Measurements from ENCODE around the gene ZNF813. TPM values are rescaled to one million over a fixed set of nuclear protein-coding genes. Genes with fewer than 3 reads are reported as not detected.
"Not testable (repeated sequence)": the region's sequence is repeated elsewhere in the genome, so short reads cannot be mapped to it uniquely, and the experiment has no call there.

Gene ZNF813
- 2.8 and 3.1 TPM in 2 replicates for total RNA-seq

GRCh38 chr19:53467485-53468262 is at the start of gene ZNF813:
TSS of gene ZNF813 (plus strand) at chr19:53467733. CDS start at chr19:53483823, 16,090 bp downstream.
- intact Hi-C loops (cut with micrococcal nuclease), result loop anchor here (1.0 kb wide), 2 partner anchors 36 to 54 kb away; partner anchors contain the start of gene ZNF761

GRCh38 chr19:53420520-53421315 is 46.8 kb upstream of the ZNF813 start:
- intact Hi-C loops (cut with micrococcal nuclease), result not testable (repeated sequence)

GRCh38 chr19:53422551-53422950 is 45.0 kb upstream of the ZNF813 start:
- intact Hi-C loops (cut with micrococcal nuclease), result no loop called here

GRCh38 chr19:53423074-53423473 is 44.5 kb upstream of the ZNF813 start:
- intact Hi-C loops (cut with micrococcal nuclease), result not testable (repeated sequence)

GRCh38 chr19:53423680-53424079 is 43.9 kb upstream of the ZNF813 start:
- intact Hi-C loops (cut with micrococcal nuclease), result not testable (repeated sequence)

GRCh38 chr19:53424968-53425597 is 42.5 kb upstream of the ZNF813 start:
- intact Hi-C loops (cut with micrococcal nuclease), result loop anchor here (5.0 kb wide), 1 partner anchor 87 kb away; no protein-coding TSS in a partner anchor

- intact Hi-C loops (cut with micrococcal nuclease), result loop anchor here (1.0 to 2.0 kb wide), 4 partner anchors 36 to 89 kb away; partner anchors contain the start of genes ZNF525, ZNF765 and ZNF813
Observed at GRCh38 chr19:53431399-53432087, 36.0 kb upstream of the ZNF813 start, which contains the start of gene ZNF761. TSS of gene ZNF761 (plus strand) at chr19:53431984. CDS start at chr19:53447269, 15,285 bp downstream.

- intact Hi-C loops (cut with micrococcal nuclease), result loop anchor here (2.0 kb wide), 1 partner anchor 89 kb away; no protein-coding TSS in a partner anchor
Observed at GRCh38 chr19:53432088-53432661, 35.4 kb upstream of the ZNF813 start.

- intact Hi-C loops (cut with micrococcal nuclease), result not testable (repeated sequence)
Observed at GRCh38 chr19:53443809-53444208, 23.7 kb upstream of the ZNF813 start.

- intact Hi-C loops (cut with micrococcal nuclease), result not testable (repeated sequence)
Observed at GRCh38 chr19:53447196-53447595, 20.3 kb upstream of the ZNF813 start.

- intact Hi-C loops (cut with micrococcal nuclease), result no loop called here
Observed at GRCh38 chr19:53455828-53456227, 11.7 kb upstream of the ZNF813 start.

- intact Hi-C loops (cut with micrococcal nuclease), result not testable (repeated sequence)
Observed at GRCh38 chr19:53460131-53460721, 7.3 kb upstream of the ZNF813 start.

GRCh38 chr19:53461866-53462265 is 5.7 kb upstream of the ZNF813 start:
- intact Hi-C loops (cut with micrococcal nuclease), result no loop called here

GRCh38 chr19:53462861-53463260 is 4.7 kb upstream of the ZNF813 start:
- intact Hi-C loops (cut with micrococcal nuclease), result no loop called here

- intact Hi-C loops (cut with micrococcal nuclease), result no loop called here
Observed at GRCh38 chr19:53463263-53463662, 4.3 kb upstream of the ZNF813 start.

- intact Hi-C loops (cut with micrococcal nuclease), result loop anchor here (1.0 kb wide), 2 partner anchors 36 to 54 kb away; partner anchors contain the start of gene ZNF761
Observed at GRCh38 chr19:53466726-53467484, 628 bp upstream of the ZNF813 start.

GRCh38 chr19:53468628-53469027 is 1.1 kb downstream of the ZNF813 start:
- intact Hi-C loops (cut with micrococcal nuclease), result not testable (repeated sequence)

GRCh38 chr19:53471916-53472315 is 4.4 kb downstream of the ZNF813 start:
- intact Hi-C loops (cut with micrococcal nuclease), result no loop called here

- intact Hi-C loops (cut with micrococcal nuclease), result not testable (repeated sequence)
Observed at GRCh38 chr19:53474832-53475231, 7.3 kb downstream of the ZNF813 start.
